ENCODE measurements around the gene PRSS50.

DNA sequence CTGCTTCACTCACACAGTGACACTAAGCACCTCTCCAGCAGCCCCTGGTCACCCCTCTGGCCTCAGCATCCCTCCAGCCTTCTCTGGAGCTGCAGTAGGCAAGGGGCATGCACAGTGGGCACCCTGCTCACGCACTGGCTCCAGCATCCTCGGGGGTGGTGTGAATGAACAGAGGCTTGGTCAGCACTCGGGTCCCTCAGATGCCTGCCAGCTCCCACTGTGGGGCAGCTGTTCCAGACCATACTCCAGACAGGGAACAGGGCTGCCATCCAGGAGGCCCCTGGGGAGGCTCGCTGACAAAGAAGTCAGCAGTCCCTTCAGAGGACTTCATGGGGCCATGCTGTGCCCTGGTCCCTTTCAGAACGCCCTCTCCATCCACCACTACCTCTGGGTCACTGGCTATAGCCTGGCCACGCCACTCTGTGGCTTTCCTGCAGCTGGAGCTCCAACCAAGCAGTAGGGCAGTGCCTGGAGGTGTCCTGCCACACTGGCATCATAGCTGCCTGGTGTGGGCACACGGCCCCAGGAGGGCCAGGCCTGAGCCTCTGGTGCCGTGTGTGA, 50.5 kb downstream of the PRSS50 start:
- TF ChIP-seq, protein P1, sequence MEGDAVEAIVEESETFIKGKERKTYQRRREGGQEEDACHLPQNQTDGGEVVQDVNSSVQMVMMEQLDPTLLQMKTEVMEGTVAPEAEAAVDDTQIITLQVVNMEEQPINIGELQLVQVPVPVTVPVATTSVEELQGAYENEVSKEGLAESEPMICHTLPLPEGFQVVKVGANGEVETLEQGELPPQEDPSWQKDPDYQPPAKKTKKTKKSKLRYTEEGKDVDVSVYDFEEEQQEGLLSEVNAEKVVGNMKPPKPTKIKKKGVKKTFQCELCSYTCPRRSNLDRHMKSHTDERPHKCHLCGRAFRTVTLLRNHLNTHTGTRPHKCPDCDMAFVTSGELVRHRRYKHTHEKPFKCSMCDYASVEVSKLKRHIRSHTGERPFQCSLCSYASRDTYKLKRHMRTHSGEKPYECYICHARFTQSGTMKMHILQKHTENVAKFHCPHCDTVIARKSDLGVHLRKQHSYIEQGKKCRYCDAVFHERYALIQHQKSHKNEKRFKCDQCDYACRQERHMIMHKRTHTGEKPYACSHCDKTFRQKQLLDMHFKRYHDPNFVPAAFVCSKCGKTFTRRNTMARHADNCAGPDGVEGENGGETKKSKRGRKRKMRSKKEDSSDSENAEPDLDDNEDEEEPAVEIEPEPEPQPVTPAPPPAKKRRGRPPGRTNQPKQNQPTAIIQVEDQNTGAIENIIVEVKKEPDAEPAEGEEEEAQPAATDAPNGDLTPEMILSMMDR (conservative IDR thresholded peaks at IDR 0.05 in 1 of 2, IDR thresholded peaks at IDR 0.05 in 1 of 2; ENCODE audit: extremely low read depth in 1 of 2, insufficient read depth in 1 of 2, low read depth in 1 of 2, low read length in 2 of 2): no peak
- no peak for TF ChIP-seq EZH2 (IDR thresholded peaks at IDR 0.05; ENCODE audit: borderline replicate concordance, low read length)

Data from mammary epithelial cell (primary cell).